HG03135 (cell line): ENCODE data around the gene PRRC2B.
A peak's percentile ranks its signal among the peaks of the same experiment; 100 is the strongest.
"Not testable (repeated sequence)": the region's sequence is repeated elsewhere in the genome, so short reads cannot be mapped to it uniquely, and the experiment has no call there.

Source experiments
- ATAC-seq: cut with Tn5 transposase; IDR thresholded peaks from one replicate; pipeline ENCODE4 v1.9.1; 2021; ENCODE audit warnings: mild to moderate bottlenecking, moderate library complexity; ENCODE audit not compliant: unreplicated experiment

PRRC2B gene

GRCh38 chr9:131393622-131394463 lies at the start of gene PRRC2B:
TSS of gene PRRC2B (plus strand) at chr9:131394086. CDS start at chr9:131430145, 36,059 bp downstream.
- ATAC-seq = peak; percentile 43

- not testable (repeated sequence) for ATAC-seq
These were observed 48.9 kb upstream of the PRRC2B start for GRCh38 chr9:131344931-131345535.

DNA sequence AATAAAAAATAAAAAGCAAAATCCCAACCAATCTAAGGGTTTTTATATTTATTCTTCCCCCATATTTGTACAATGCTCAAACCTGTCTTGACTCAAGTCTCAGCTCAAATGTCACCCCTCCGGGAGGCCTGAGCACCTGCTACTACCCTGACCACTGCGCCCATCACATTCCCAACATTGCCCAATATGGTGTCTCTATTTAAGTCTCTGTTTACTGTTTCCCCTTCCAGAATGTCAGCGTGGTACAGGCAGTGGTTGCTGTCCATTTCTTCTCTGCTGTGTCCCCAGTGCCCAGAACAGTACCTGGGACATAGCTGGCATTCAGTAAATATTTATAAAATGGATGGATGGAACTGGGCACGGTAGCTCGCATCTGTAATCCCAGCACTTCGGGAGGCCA lies 47.3 kb upstream of the PRRC2B start:
- ATAC-seq = no peak

GRCh38 chr9:131347376-131348020 lies 46.4 kb upstream of the PRRC2B start:
- ATAC-seq = no peak

DNA sequence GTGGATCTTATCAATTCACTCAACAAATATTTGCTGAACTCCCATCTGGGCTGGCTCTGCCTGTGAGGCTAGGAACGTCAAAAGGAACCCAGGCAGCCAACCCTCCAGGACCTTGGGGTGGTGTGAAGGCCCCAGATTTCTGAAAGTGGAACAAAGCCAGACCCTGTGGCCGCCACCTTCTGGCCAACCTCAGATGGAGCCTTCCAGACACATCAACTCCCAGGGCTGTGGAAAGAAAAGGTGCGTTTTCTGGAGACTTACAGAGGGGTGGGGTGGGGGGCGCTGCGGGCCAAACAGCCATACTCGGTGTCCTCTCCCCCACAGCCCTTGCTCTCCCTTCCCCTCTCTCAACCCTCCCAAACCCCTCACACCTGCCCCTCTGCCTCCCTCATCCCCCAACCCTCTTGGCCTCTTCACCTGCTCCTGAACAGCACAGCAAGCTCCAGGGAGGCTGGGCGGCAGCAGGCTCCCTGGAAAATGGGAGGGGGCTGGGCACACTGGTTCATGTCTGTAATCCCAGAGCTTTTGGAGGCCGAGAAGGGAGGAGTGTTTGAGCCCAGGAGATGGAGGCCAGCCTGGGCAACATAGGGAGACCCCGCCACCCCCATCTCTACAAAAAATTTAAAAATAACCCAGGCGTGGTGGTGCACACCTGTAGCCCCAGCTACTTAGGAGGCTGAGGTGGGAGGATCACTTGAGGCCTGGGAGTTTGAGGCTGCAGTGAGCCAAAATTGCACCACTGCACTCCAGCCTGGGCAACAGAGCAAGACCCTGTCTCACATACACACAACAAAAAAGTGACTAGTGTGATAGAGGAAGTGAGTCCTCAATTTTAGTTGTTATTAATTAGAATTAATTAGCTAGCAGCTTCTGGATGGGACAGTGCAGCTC lies 45.0 kb upstream of the PRRC2B start:
- ATAC-seq = no peak

DNA sequence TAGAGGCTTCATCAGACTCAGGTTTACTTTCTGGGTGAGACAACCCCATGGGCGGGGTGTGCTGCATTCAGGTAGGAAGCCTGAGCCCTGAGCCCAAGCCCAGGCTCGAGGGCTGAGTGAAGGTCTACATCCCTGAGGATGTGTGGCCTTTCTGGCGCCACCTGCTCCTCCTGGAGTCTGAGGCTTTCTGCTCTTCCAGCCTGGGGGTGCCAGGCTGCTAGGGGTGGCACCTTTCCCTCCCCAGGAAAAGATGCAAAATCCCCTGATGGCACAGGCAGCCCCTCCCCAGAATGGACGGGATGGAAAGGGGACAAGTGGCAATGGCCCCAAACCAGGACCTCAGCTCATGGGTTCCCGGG lies 44.4 kb upstream of the PRRC2B start:
- ATAC-seq = no peak

- no peak for ATAC-seq
These were observed 43.9 kb upstream of the PRRC2B start for GRCh38 chr9:131349881-131350563.

DNA sequence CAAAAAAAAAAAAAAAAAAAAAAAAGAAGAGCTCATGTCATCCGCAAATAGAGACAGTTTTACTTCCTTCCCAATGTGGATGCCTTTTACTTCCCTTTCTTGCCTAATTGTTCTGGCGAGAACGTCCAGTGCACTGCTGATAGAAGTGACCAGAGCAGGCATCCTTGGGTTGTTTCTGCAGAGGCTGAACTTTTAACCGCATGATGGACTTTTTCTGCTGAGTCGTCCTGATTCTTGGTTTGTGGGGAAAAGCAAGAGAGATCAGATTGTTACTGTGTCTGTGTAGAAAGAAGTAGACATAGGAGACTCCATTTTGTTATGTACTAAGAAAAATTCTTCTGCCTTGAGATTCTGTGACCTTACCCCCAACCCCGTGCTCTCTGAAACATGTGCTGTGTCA lies 37.4 kb upstream of the PRRC2B start:
- not testable (repeated sequence) for ATAC-seq

- no peak for ATAC-seq
These were observed 35.3 kb upstream of the PRRC2B start for GRCh38 chr9:131358556-131358955.

DNA sequence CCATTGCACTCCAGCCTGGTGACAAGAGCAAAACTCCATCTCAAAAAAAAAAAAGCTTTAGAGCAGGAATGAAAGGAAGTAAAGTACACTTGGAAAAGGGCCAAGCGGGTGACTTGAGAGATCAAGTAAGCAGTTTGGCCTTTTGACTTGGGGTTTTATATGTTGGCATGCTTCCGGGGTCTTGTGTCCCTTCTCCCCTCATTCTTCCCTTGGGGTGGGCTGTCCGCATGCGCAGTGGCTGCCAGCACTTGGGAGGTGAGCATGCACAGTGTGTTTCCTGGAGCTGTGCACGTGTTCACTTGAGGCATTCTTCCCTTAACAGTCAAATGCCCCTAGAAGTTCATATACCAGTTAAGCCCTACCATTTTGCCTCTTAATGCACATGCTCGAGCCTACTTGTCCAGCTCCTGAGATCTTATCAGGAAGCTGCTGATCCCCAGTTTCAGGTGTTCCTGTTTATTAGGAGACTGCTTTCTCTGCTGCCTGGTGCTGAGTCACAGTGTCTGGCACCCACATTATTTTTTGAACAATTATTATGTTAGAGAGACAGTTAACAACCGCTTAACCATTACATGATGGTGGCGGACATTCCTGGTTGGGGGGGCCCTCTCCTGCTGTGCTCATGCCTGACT lies 32.6 kb upstream of the PRRC2B start:
- ATAC-seq = no peak

GRCh38 chr9:131365546-131365945 lies 28.3 kb upstream of the PRRC2B start:
- ATAC-seq = no peak

GRCh38 chr9:131366761-131367401 lies 27.0 kb upstream of the PRRC2B start:
- ATAC-seq = no peak

DNA sequence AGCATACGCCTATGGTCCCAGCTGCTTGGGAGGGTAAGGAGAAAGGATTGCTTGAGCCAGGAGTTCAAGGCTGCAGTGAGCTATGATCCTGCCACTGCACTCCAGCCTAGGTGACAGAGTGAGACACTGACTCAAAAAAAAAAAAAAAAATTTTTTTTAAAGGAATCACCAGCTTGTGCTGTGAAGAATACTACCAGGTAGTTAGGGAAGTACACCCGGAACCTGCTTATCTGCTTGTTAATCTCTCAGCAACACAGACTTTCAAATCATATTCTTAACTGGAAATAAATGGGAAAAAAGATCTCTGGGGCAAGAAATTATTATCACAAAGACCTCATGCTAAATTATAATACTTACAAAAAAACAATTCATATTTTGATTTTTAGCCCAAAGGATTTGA lies 26.4 kb upstream of the PRRC2B start:
- ATAC-seq = no peak

- no peak for ATAC-seq
These were observed 23.2 kb upstream of the PRRC2B start for GRCh38 chr9:131370638-131371037.

- not testable (repeated sequence) for ATAC-seq
These were observed 21.3 kb upstream of the PRRC2B start for GRCh38 chr9:131372599-131372973.

GRCh38 chr9:131374638-131375037 lies 19.2 kb upstream of the PRRC2B start:
- ATAC-seq = not testable (repeated sequence)

DNA sequence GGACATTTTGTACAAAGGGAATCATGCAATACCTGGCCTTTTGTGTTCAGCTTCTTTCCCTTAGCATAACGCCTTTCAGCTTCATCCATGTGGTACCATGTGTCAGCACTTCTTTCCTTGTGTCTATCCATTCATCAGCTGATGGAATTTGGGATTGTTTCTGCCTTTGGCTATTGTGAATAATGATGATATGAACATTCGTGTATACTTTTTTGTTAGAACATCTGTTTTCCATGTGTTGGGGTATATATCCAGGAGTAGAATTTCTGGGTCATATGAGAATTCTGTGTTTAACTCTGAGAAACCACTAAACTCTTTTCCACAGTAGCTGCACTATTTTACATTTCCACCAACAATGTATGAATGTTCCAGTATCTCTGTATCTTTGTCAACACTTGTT lies 14.8 kb upstream of the PRRC2B start:
- no peak for ATAC-seq

GRCh38 chr9:131382850-131383729 lies 10.8 kb upstream of the PRRC2B start:
- ATAC-seq = no peak

DNA sequence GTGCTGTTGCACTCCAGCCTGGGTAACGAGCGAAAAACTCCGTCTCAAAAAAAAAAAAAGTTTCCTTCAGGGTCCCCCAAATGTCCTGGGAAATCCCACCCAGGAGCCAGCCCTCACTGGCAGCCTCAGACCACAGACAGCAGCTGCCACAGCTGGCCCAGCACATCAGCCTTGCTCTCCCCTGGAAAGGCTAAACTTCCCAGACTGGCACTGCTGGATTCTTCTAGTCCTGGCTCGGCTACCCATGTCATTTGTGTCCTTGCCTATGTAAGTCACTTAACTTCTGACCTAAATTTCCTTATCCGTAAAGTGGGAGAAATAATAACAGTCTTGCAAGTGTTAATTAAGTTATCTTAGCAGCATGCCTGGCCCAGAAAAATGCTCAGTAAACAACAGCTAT lies 8.6 kb upstream of the PRRC2B start:
- no peak for ATAC-seq
